DMS79 (cell line): ENCODE data around the gene FASTK.

Source experiments
- DNase-seq: peaks from one replicate; lab custom pipeline; 2025; lab: John Stamatoyannopoulos, UW

Gene FASTK

GRCh38 chr7:151080522-151081169 lies at the start of gene FASTK:
TSS of gene FASTK (minus strand) at chr7:151080809. CDS start at chr7:151080766, 43 bp downstream.
- peak; percentile 59 for DNase-seq

- no peak for DNase-seq
Measured at GRCh38 chr7:151129960-151130591, 49.5 kb upstream of the FASTK start.

GRCh38 chr7:151129117-151129959 lies 48.7 kb upstream of the FASTK start:
- DNase-seq = no peak

- no peak for DNase-seq
Measured at GRCh38 chr7:151128716-151129115, 48.1 kb upstream of the FASTK start.

- no peak for DNase-seq
Measured at GRCh38 chr7:151128144-151128543, 47.5 kb upstream of the FASTK start.

GRCh38 chr7:151126491-151127137 lies 46.0 kb upstream of the FASTK start:
- peak; percentile 56 for DNase-seq

GRCh38 chr7:151125846-151126481 lies 45.4 kb upstream of the FASTK start:
- no peak for DNase-seq

GRCh38 chr7:151125470-151125845 lies 44.8 kb upstream of the FASTK start:
- DNase-seq = no peak

GRCh38 chr7:151124899-151125399 lies 44.3 kb upstream of the FASTK start:
- no peak for DNase-seq

GRCh38 chr7:151124481-151124880 lies 43.9 kb upstream of the FASTK start:
- no peak for DNase-seq

GRCh38 chr7:151123822-151124464 lies 43.3 kb upstream of the FASTK start:
- DNase-seq = no peak

- no peak for DNase-seq
Measured at GRCh38 chr7:151123158-151123821, 42.7 kb upstream of the FASTK start.

- no peak for DNase-seq
Measured at GRCh38 chr7:151122796-151123157, 42.2 kb upstream of the FASTK start.

GRCh38 chr7:151122276-151122675 lies 41.7 kb upstream of the FASTK start:
- no peak for DNase-seq

GRCh38 chr7:151121380-151122170 lies 41.0 kb upstream of the FASTK start:
- no peak for DNase-seq

- no peak for DNase-seq
Measured at GRCh38 chr7:151120896-151121295, 40.3 kb upstream of the FASTK start.

- no peak for DNase-seq
Measured at GRCh38 chr7:151119902-151120301, 39.3 kb upstream of the FASTK start.

- no peak for DNase-seq
Measured at GRCh38 chr7:151119055-151119415, 38.4 kb upstream of the FASTK start.

- DNase-seq = no peak
Measured at GRCh38 chr7:151118108-151119054, 37.8 kb upstream of the FASTK start.
